Measurements from ENCODE around the gene TCF12. TPM values are rescaled to one million over a fixed set of nuclear protein-coding genes. Genes with fewer than 3 reads are reported as not detected.

TCF12 gene
- polyA plus RNA-seq, 3 donors: 15.8 to 52.5 (median 27.6) TPM

- DNase-seq: no peak
- peaks cover 0 to 2% of the 10 kb centered on the region in 2 donors for H3K36me3 Mint-ChIP-seq
- peaks cover 76% of the 10 kb centered on the region for H4K20me1 ChIP-seq (ENCODE audit: insufficient read depth, low read length)
- WGBS (ENCODE audit: insufficient coverage): 80% methylated on average over 1 of the region's 1 CpG
- peaks cover 39% of the 10 kb centered on the region for H3K4me1 Mint-ChIP-seq
- intact Hi-C loops (cut with micrococcal nuclease): no loop called here
- no peaks in the 10 kb centered on the region for H3K27me3 ChIP-seq (ENCODE audit: control insufficient read depth in 2 of 2, insufficient read depth in 2 of 2, low read length in 2 of 2)
- no peaks in the 10 kb centered on the region for H3K9me3 Mint-ChIP-seq
- H3K27ac ChIP-seq (ENCODE audit: low read depth in 1 of 2, low read length in 2 of 2): peak overlapping the region in 1 of 2 donors; percentile 72
- peak overlapping the region in 6 of 7 donors; percentile 68 to 87 (median 80) for H3K27ac Mint-ChIP-seq
- H3K4me3 ChIP-seq (replicated peaks in 1 of 3; ENCODE audit: low read depth in 2 of 3, low read length in 3 of 3): peak overlapping the region in 1 of 3 experiments; percentile 14
- peak overlapping the region; percentile 47 for H3K4me2 ChIP-seq (replicated peaks; ENCODE audit: extremely low read depth, low read length, poor library complexity, severe bottlenecking)
- TF ChIP-seq CTCF (IDR thresholded peaks at IDR 0.05): no peak
- no peaks in the 10 kb centered on the region for H3K27me3 Mint-ChIP-seq (ENCODE audit: low read depth in 3 of 3)
- H3K4me3 Mint-ChIP-seq: no peak overlapping the region
- peaks cover 29 to 52% of the 10 kb centered on the region in 2 donors for H3K4me1 ChIP-seq (ENCODE audit: control insufficient read depth in 1 of 2, insufficient read depth in 2 of 2, low read length in 2 of 2)
- H3K9ac ChIP-seq (ENCODE audit: insufficient read depth, low read length, poor library complexity, severe bottlenecking): no peak overlapping the region
- H2AFZ ChIP-seq (ENCODE audit: insufficient read depth, low read depth, low read length, poor library complexity, severe bottlenecking): no peak overlapping the region
- peaks cover 87% of the 10 kb centered on the region for H3K79me2 ChIP-seq (ENCODE audit: insufficient read depth, low read length)
- H3K9me3 ChIP-seq (replicated peaks in 1 of 2; ENCODE audit: control insufficient read depth in 1 of 2, insufficient read depth in 1 of 2, low read length in 2 of 2): no peaks in the 10 kb centered on the region
- H3K36me3 ChIP-seq (replicated peaks in 1 of 2; ENCODE audit: control insufficient read depth in 1 of 2, insufficient read depth in 2 of 2, low read length in 2 of 2): no peaks in the 10 kb centered on the region
Measured at GRCh38 chr15:56985856-56986255, 67.4 kb downstream of the TCF12 start.

- H3K4me1 Mint-ChIP-seq: peaks cover 42% of the 10 kb centered on the region
Measured at GRCh38 chr15:56987286-56987685, 68.8 kb downstream of the TCF12 start.

More at GRCh38 chr15:56987286-56987685, 68.8 kb downstream of the TCF12 start:
- Mint-ChIP-seq H3K27me3 (ENCODE audit: low read depth in 3 of 3) (no peaks in the 10 kb centered on the region), H3K9me3 (no peaks in the 10 kb centered on the region), H3K27ac (no peak overlapping the region), H3K4me3 (no peak overlapping the region), H3K36me3 (peaks cover 0 to 3% of the 10 kb centered on the region in 2 donors)
- Histone ChIP-seq H2AFZ (ENCODE audit: insufficient read depth, low read depth, low read length, poor library complexity, severe bottlenecking) (no peak overlapping the region), H3K4me3 (replicated peaks in 1 of 3; ENCODE audit: low read depth in 2 of 3, low read length in 3 of 3) (no peak overlapping the region), H3K9ac (ENCODE audit: insufficient read depth, low read length, poor library complexity, severe bottlenecking) (no peak overlapping the region), H3K4me2 (replicated peaks; ENCODE audit: extremely low read depth, low read length, poor library complexity, severe bottlenecking) (no peak overlapping the region), H3K36me3 (replicated peaks in 1 of 2; ENCODE audit: control insufficient read depth in 1 of 2, insufficient read depth in 2 of 2, low read length in 2 of 2) (no peaks in the 10 kb centered on the region), H3K4me1 (ENCODE audit: control insufficient read depth in 1 of 2, insufficient read depth in 2 of 2, low read length in 2 of 2) (peaks cover 35 to 58% of the 10 kb centered on the region in 2 donors), H4K20me1 (ENCODE audit: insufficient read depth, low read length) (peaks cover 74% of the 10 kb centered on the region), H3K27ac (ENCODE audit: low read depth in 1 of 2, low read length in 2 of 2) (no peak overlapping the region), H3K79me2 (ENCODE audit: insufficient read depth, low read length) (peaks cover 88% of the 10 kb centered on the region), H3K27me3 (ENCODE audit: control insufficient read depth in 2 of 2, insufficient read depth in 2 of 2, low read length in 2 of 2) (no peaks in the 10 kb centered on the region), H3K9me3 (replicated peaks in 1 of 2; ENCODE audit: control insufficient read depth in 1 of 2, insufficient read depth in 1 of 2, low read length in 2 of 2) (no peaks in the 10 kb centered on the region)
- no peak for DNase-seq
- intact Hi-C loops (cut with micrococcal nuclease): no loop called here
- 100% methylated on average over 2 of the region's 3 CpGs for WGBS (ENCODE audit: insufficient coverage)
- TF ChIP-seq CTCF (IDR thresholded peaks at IDR 0.05): no peak

Measured in CD14-positive monocyte (primary cell).